HUES64 (cell line): Measurements from ENCODE around the gene RIMBP2.

Experiments used
- H3K27ac ChIP-seq: 2 replicates; pipeline ENCODE4 v1.7.0; 2013; ENCODE audit warnings: low read depth, low read length, inconsistent platforms
- H3K27me3 ChIP-seq: 2 replicates; pipeline ENCODE4 v1.6.1; 2013; ENCODE audit warnings: mild to moderate bottlenecking, low read length; ENCODE audit not compliant: insufficient read depth
- H3K36me3 ChIP-seq: 2 replicates; pipeline ENCODE4 v1.6.1; 2013; ENCODE audit warnings: mild to moderate bottlenecking, low read length; ENCODE audit not compliant: insufficient read depth
- H3K4me1 ChIP-seq: 2 replicates; pipeline ENCODE4 v1.6.1; 2013; ENCODE audit warnings: mild to moderate bottlenecking, low read length, moderate library complexity; ENCODE audit not compliant: insufficient read depth
- H3K4me3 ChIP-seq: 2 replicates; pipeline ENCODE4 v1.5.1; 2013; ENCODE audit warnings: mild to moderate bottlenecking, low read length, moderate library complexity
- H3K9ac ChIP-seq: 2 replicates; pipeline ENCODE4 v1.6.1; 2013; ENCODE audit warnings: mild to moderate bottlenecking, low read depth, low read length
- H3K9me3 ChIP-seq: 2 replicates; pipeline ENCODE4 v1.6.1; 2013; ENCODE audit warnings: low read depth, low read length; ENCODE audit not compliant: insufficient read depth
- WGBS: fragments of 150-250, 120-280 bp; methylation state at CpG from one replicate; pipeline ENCODE4 v1.1.7; 2013; ENCODE audit warnings: missing lambda C conversion rate; 5-methylcytosine and 5-hydroxymethylcytosine counted together

Gene RIMBP2

GRCh38 chr12:130547480-130548155, 168.5 kb downstream of the RIMBP2 start:
- H3K4me3 ChIP-seq, result no peak overlapping the region
- H3K27me3 ChIP-seq, result no peaks in the 10 kb centered on the region
- H3K9me3 ChIP-seq, result no peaks in the 10 kb centered on the region; the same call in 1 of the 2 replicates
- WGBS, result 95% methylated on average over 12 of the region's 13 CpGs
- no peak overlapping the region for H3K9ac ChIP-seq
- H3K27ac ChIP-seq, result no peak overlapping the region
- H3K36me3 ChIP-seq, result no peaks in the 10 kb centered on the region
- no peaks in the 10 kb centered on the region for H3K4me1 ChIP-seq

- Histone ChIP-seq H3K36me3 (no peaks in the 10 kb centered on the region), H3K27me3 (no peaks in the 10 kb centered on the region), H3K27ac (no peak overlapping the region), H3K9ac (no peak overlapping the region), H3K4me1 (no peaks in the 10 kb centered on the region), H3K9me3 (no peaks in the 10 kb centered on the region), H3K4me3 (no peak overlapping the region)
- WGBS, result 99% methylated on average over 9 of the region's 11 CpGs
These were observed 169.6 kb downstream of the RIMBP2 start for GRCh38 chr12:130546494-130546893.

GRCh38 chr12:130545475-130545874, 170.6 kb downstream of the RIMBP2 start:
- no peak overlapping the region for H3K27ac ChIP-seq
- no peaks in the 10 kb centered on the region for H3K36me3 ChIP-seq
- 89% methylated on average over 15 of the region's 17 CpGs for WGBS
- no peaks in the 10 kb centered on the region for H3K9me3 ChIP-seq
- no peak overlapping the region for H3K9ac ChIP-seq
- H3K27me3 ChIP-seq, result no peaks in the 10 kb centered on the region
- H3K4me1 ChIP-seq, result no peaks in the 10 kb centered on the region
- H3K4me3 ChIP-seq, result no peak overlapping the region

DNA sequence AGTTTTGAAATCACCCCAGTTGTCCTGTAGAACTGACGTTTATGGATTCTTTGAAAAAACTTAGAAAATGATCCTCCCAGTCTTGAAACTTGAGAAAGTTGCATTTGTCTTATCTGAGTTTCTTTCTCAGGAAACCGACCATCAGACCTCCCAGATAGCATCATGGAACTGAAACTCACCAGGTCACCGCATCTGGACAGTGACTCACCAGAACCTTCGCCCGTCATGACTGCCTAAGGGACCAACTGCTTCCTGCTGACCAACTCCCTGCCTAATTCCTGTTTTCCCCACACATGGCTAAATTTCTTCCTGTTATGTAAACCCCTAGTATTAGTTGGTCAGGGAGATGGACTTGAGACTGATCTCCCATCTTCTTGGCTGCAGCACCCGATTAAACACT, 175.7 kb downstream of the RIMBP2 start:
- Histone ChIP-seq H3K27me3 (no peaks in the 10 kb centered on the region), H3K27ac (no peak overlapping the region), H3K9ac (no peak overlapping the region), H3K36me3 (no peaks in the 10 kb centered on the region), H3K9me3 (no peaks in the 10 kb centered on the region), H3K4me1 (0 out of 2 replicates have a peak, but pooled peaks cover 6% of the 10 kb centered on the region), H3K4me3 (no peak overlapping the region)
- 93% methylated on average over 6 of the region's 6 CpGs for WGBS

GRCh38 chr12:130538343-130539095, 177.6 kb downstream of the RIMBP2 start:
- WGBS, result 66% methylated on average over 17 of the region's 17 CpGs
- Histone ChIP-seq H3K36me3 (no peaks in the 10 kb centered on the region), H3K9ac (no peak overlapping the region), H3K27ac (no peak overlapping the region), H3K27me3 (no peaks in the 10 kb centered on the region), H3K9me3 (no peaks in the 10 kb centered on the region), H3K4me3 (no peak overlapping the region), H3K4me1 (0 out of 2 replicates have a peak, but pooled peaks cover 6% of the 10 kb centered on the region)

- Histone ChIP-seq H3K36me3 (no peaks in the 10 kb centered on the region), H3K4me3 (no peak overlapping the region), H3K27me3 (no peaks in the 10 kb centered on the region), H3K27ac (no peak overlapping the region), H3K9ac (no peak overlapping the region), H3K4me1 (0 out of 2 replicates have a peak, but pooled peaks cover 6% of the 10 kb centered on the region), H3K9me3 (no peaks in the 10 kb centered on the region)
- WGBS, result 98% methylated on average over 3 of the region's 3 CpGs
These were observed 178.4 kb downstream of the RIMBP2 start for GRCh38 chr12:130537655-130538054.

GRCh38 chr12:130537051-130537450, 179.0 kb downstream of the RIMBP2 start:
- no peaks in the 10 kb centered on the region for H3K27me3 ChIP-seq
- WGBS, result 96% methylated on average over 6 of the region's 6 CpGs
- no peak overlapping the region for H3K27ac ChIP-seq
- H3K36me3 ChIP-seq, result no peaks in the 10 kb centered on the region
- 0 out of 2 replicates have a peak, but pooled peaks cover 6% of the 10 kb centered on the region for H3K4me1 ChIP-seq
- no peak overlapping the region for H3K9ac ChIP-seq
- H3K9me3 ChIP-seq, result no peaks in the 10 kb centered on the region
- no peak overlapping the region for H3K4me3 ChIP-seq

DNA sequence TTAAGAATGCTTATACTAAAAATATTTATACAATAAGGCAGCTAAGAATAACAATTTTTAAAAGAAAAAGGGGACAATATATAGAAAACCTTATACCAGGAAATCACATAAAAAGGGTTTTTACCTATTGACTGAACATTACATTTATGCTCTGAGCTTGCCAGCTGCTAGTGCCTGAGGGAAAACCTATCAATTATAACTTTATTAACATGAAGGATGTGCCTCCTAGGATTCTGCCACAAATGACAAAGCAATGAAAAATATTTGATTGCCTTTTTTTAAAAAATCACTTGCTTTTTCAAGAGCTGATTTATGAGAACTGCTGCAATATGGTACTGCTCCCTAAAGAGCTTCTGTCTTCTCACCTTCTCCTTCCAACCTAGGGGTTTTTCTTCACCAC, 185.7 kb downstream of the RIMBP2 start:
- H3K27ac ChIP-seq, result no peak overlapping the region
- H3K4me3 ChIP-seq, result no peak overlapping the region
- no peaks in the 10 kb centered on the region for H3K27me3 ChIP-seq
- no peaks in the 10 kb centered on the region for H3K9me3 ChIP-seq
- H3K4me1 ChIP-seq, result no peaks in the 10 kb centered on the region
- no peaks in the 10 kb centered on the region for H3K36me3 ChIP-seq
- no peak overlapping the region for H3K9ac ChIP-seq

DNA sequence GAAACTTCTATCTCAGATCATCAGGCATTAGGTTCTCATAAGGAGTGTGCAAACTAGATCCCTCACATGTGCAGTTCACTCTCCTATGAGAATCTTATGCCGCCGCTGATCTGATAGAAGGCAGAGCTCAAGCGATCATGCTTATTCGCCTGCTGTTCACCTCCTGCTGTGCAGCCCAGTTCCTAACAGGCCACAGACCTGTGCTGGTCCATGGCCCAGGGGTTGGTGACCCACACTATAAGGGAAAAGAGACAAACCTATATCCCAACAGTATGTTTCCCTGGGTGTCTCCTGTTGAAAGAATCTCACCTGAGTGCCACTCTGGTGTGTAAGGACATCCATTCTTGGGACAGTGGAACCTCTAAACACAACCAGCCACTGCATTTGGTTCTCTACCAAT, 186.3 kb downstream of the RIMBP2 start:
- Histone ChIP-seq H3K36me3 (no peaks in the 10 kb centered on the region), H3K9ac (no peak overlapping the region), H3K4me3 (no peak overlapping the region), H3K9me3 (no peaks in the 10 kb centered on the region), H3K27ac (no peak overlapping the region), H3K27me3 (no peaks in the 10 kb centered on the region), H3K4me1 (no peaks in the 10 kb centered on the region)
- WGBS, result 88% methylated on average over 4 of the region's 4 CpGs

GRCh38 chr12:130527239-130527638, 188.9 kb downstream of the RIMBP2 start:
- Histone ChIP-seq H3K27ac (no peak overlapping the region), H3K4me1 (no peaks in the 10 kb centered on the region), H3K9ac (no peak overlapping the region), H3K27me3 (no peaks in the 10 kb centered on the region), H3K4me3 (no peak overlapping the region), H3K36me3 (no peaks in the 10 kb centered on the region), H3K9me3 (no peaks in the 10 kb centered on the region)
- WGBS, result 35% methylated on average over 2 of the region's 2 CpGs

- Histone ChIP-seq H3K27ac (no peak overlapping the region), H3K9me3 (no peaks in the 10 kb centered on the region), H3K4me3 (no peak overlapping the region), H3K9ac (no peak overlapping the region), H3K27me3 (no peaks in the 10 kb centered on the region), H3K4me1 (no peaks in the 10 kb centered on the region), H3K36me3 (no peaks in the 10 kb centered on the region)
- WGBS, result 12% methylated on average over 6 of the region's 6 CpGs
These were observed 189.3 kb downstream of the RIMBP2 start for GRCh38 chr12:130526813-130527212.
